ENCODE results near the gene NDUFAB1. TPM values are rescaled to one million over a fixed set of nuclear protein-coding genes. Genes with fewer than 3 reads are reported as not detected.
"Not testable (repeated sequence)": the region's sequence is repeated elsewhere in the genome, so short reads cannot be mapped to it uniquely, and the experiment has no call there.

The NDUFAB1 gene
- total RNA-seq, 6 donors from 2014 or later = 21.0 to 69.2 (median 44.3) TPM

GRCh38 chr16:23615805-23616204 lies 19.7 kb upstream of the NDUFAB1 start:
- DNase-seq (no peak), ATAC-seq (ENCODE audit: low FRiP score in 2 of 2) (no peak)
- Histone ChIP-seq H3K36me3 (peaks cover 0 to 72% (median 36%) of the 10 kb centered on the region in 4 donors), H3K27me3 (no peaks in the 10 kb centered on the region), H3K27ac (no peak overlapping the region), H3K9me3 (no peaks in the 10 kb centered on the region), H3K4me3 (no peak overlapping the region), H3K4me1 (no peaks in the 10 kb centered on the region)
- TF ChIP-seq EP300 (IDR thresholded peaks at IDR 0.05) (no peak), CTCF (IDR thresholded peaks at IDR 0.05) (no peak), POLR2AphosphoS5 (IDR thresholded peaks at IDR 0.05) (no peak), POLR2A (IDR thresholded peaks at IDR 0.05) (no peak)
- WGBS, 2 donors = 90 to 95% methylated on average over 9 of the region's 9 CpGs

GRCh38 chr16:23611936-23612335 lies 15.8 kb upstream of the NDUFAB1 start:
- H3K36me3 ChIP-seq = peaks cover 0 to 45% (median 15%) of the 10 kb centered on the region in 4 donors
- TF ChIP-seq CTCF (IDR thresholded peaks at IDR 0.05) (no peak), POLR2AphosphoS5 (IDR thresholded peaks at IDR 0.05) (no peak), EP300 (IDR thresholded peaks at IDR 0.05) (no peak)
- no peaks in the 10 kb centered on the region for H3K4me1 ChIP-seq
- H3K4me3 ChIP-seq = no peak overlapping the region
- ATAC-seq (ENCODE audit: low FRiP score in 2 of 2) = no peak
- no peaks in the 10 kb centered on the region for H3K27me3 ChIP-seq
- no peak overlapping the region for H3K27ac ChIP-seq
- WGBS, 2 donors = 98 to 100% methylated on average over 3 of the region's 3 CpGs
- H3K9me3 ChIP-seq = no peaks in the 10 kb centered on the region
- no peak for DNase-seq

GRCh38 chr16:23610905-23611304 lies 14.8 kb upstream of the NDUFAB1 start:
- WGBS, 2 donors = 86 to 99% methylated on average over 6 of the region's 6 CpGs
- H3K4me3 ChIP-seq; ATAC-seq (ENCODE audit: low FRiP score in 2 of 2); H3K27me3 ChIP-seq; DNase-seq; H3K9me3 ChIP-seq; H3K4me1 ChIP-seq; H3K27ac ChIP-seq: not testable (repeated sequence)
- H3K36me3 ChIP-seq = peaks cover 0 to 47% (median 16%) of the 10 kb centered on the region in 4 donors

DNA sequence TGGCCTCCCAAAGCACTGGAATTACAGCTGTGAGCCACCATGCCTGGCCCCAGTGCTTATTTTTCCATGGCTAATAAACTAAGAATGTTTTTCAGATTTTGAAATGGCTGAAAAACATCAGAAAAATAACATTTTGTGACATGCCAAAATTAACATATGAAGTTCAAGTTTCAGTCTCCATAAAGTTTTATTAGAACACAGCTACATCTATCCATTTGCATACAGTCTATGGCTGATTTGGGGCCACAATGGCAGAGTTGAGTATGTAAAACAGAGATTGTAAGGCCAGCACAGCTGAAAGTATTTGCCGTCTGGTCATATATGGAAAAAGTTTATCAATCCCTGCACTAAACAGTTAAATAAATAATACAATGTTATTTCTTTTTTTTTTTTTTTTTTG lies 13.8 kb upstream of the NDUFAB1 start:
- Histone ChIP-seq H3K27me3 (no peaks in the 10 kb centered on the region), H3K27ac (no peak overlapping the region), H3K9me3 (no peaks in the 10 kb centered on the region), H3K4me3 (no peak overlapping the region), H3K36me3 (peaks cover 0 to 56% (median 19%) of the 10 kb centered on the region in 4 donors), H3K4me1 (no peaks in the 10 kb centered on the region)
- no peak for ATAC-seq (ENCODE audit: low FRiP score in 2 of 2)
- no peak for TF ChIP-seq CTCF (IDR thresholded peaks at IDR 0.05)
- no peak for TF ChIP-seq POLR2A (IDR thresholded peaks at IDR 0.05)
- TF ChIP-seq POLR2AphosphoS5 (IDR thresholded peaks at IDR 0.05) = no peak
- TF ChIP-seq EP300 (IDR thresholded peaks at IDR 0.05) = no peak
- no peak for DNase-seq
- 88 to 100% methylated on average over 1 of the region's 1 CpG for WGBS, 2 donors

- H3K36me3 ChIP-seq = peaks cover 0 to 61% (median 25%) of the 10 kb centered on the region in 4 donors
- ATAC-seq (ENCODE audit: low FRiP score in 2 of 2) (no peak), DNase-seq (no peak)
- no peak overlapping the region for H3K4me3 ChIP-seq
- no peaks in the 10 kb centered on the region for H3K4me1 ChIP-seq
- no peaks in the 10 kb centered on the region for H3K27me3 ChIP-seq
- no peak for TF ChIP-seq POLR2AphosphoS5 (IDR thresholded peaks at IDR 0.05)
- no peak for TF ChIP-seq CTCF (IDR thresholded peaks at IDR 0.05)
- H3K27ac ChIP-seq = no peak overlapping the region
- WGBS, 2 donors = 65% methylated on average over 4 of the region's 4 CpGs
- H3K9me3 ChIP-seq = no peaks in the 10 kb centered on the region
These were observed 12.1 kb upstream of the NDUFAB1 start for GRCh38 chr16:23608194-23608593.

Data from upper lobe of left lung (tissue), 6 donors.